ENCODE data around the gene TOMM5.

- TF ChIP-seq, protein P1, sequence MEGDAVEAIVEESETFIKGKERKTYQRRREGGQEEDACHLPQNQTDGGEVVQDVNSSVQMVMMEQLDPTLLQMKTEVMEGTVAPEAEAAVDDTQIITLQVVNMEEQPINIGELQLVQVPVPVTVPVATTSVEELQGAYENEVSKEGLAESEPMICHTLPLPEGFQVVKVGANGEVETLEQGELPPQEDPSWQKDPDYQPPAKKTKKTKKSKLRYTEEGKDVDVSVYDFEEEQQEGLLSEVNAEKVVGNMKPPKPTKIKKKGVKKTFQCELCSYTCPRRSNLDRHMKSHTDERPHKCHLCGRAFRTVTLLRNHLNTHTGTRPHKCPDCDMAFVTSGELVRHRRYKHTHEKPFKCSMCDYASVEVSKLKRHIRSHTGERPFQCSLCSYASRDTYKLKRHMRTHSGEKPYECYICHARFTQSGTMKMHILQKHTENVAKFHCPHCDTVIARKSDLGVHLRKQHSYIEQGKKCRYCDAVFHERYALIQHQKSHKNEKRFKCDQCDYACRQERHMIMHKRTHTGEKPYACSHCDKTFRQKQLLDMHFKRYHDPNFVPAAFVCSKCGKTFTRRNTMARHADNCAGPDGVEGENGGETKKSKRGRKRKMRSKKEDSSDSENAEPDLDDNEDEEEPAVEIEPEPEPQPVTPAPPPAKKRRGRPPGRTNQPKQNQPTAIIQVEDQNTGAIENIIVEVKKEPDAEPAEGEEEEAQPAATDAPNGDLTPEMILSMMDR (IDR thresholded peaks at IDR 0.05; ENCODE audit: low read length), result no peak
- TF ChIP-seq EZH2phosphoT487 (IDR thresholded peaks at IDR 0.05; ENCODE audit: low read length) (no peak), EZH2 (optimal IDR thresholded peaks at IDR 0.05; ENCODE audit: low read depth, low read length) (no peak)
These were observed 28.0 kb upstream of the TOMM5 start for GRCh38 chr9:37620396-37620795.
